ENCODE measurements around the gene CNRIP1. TPM values are rescaled to one million over a fixed set of nuclear protein-coding genes. Genes with fewer than 3 reads are reported as not detected.
"Not testable (repeated sequence)": the region's sequence is repeated elsewhere in the genome, so short reads cannot be mapped to it uniquely, and the experiment has no call there.

The CNRIP1 gene
- total RNA-seq, 1 experiment from 2014 or later: 11.4 TPM

DNA sequence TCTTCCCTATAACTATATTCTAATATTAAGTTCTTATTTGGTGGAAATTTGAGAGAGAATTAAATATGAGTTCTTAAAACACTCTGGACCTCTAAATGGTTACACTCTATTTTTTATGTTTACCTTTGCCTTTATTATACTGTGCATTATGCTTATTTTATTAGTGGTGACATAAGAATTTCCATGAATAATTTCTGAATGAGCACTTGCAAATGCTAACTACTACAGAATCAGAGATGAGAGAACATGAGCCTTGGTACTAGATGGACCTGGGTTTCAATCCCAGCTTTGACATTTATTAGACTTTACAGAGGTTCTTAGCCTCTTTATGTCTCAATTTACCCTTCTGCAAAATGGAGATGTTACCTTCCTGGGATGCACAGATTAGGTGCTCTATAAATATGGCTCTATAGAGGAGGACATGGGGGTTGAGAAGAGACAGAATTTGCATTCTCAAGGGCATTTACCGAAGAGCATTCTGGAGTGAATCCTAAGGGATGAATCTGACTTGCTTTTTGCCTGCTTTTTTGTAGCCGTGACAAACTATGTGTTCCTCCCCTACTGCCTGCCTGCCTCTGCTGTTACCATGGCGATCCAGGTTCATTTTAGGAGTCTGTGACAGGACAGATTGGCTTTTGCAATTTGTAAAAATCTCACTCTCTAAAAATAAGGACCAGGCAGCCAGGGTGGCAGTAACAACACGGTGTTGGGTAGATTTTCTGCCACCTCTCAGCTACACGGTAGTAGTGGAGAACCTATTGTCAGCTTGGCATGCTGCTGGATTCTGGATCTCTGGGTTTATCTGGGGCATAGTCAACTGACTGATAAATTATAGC is 20.7 kb upstream of the CNRIP1 start:
- DNase-seq (ENCODE audit: low spot score): no peak

DNA sequence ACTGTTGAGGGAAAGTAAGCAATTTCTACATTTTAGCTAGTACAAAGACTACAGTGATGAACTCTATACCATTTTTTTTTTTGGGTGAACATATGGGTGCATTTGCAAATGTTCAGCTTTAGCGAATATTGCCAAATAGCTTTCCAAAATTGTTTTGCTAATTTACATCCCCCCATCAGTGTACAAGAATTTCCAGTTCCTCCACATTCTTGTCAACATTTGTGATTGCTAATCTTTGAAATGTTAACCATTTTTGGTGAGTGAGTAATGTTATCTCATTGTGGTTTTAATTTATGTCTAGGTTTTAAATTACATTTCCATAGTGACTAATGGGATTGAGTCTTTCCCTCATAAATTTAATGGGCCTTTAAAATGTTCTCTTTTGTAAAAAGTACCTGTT is 16.4 kb upstream of the CNRIP1 start:
- DNase-seq (ENCODE audit: low spot score): peak; percentile 77

GRCh38 chr2:68333931-68334330 is 14.2 kb upstream of the CNRIP1 start:
- DNase-seq (ENCODE audit: low spot score): no peak

- DNase-seq (ENCODE audit: low spot score): no peak
These were observed 13.3 kb upstream of the CNRIP1 start for GRCh38 chr2:68333009-68333408.

DNA sequence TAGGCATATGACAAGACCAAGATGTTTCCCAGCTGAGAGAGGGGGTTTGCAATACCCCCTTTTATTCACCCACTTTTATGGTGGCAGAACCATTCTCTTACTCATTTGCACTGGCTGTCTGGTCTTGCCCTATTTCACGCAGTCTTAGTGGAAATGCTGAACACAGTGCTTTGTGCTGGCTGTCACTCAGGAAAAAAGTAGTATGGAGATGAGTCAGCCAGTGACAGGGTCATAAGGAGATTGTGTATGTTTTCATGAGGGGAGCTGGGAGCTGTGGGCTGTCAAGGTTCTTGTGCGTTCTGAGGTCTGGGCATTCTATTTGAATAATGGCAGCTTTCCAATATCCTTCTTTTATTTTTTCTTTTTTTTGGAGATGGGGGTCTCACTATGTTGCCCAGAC is 10.9 kb upstream of the CNRIP1 start:
- no peak for DNase-seq (ENCODE audit: low spot score)

- no peak for DNase-seq (ENCODE audit: low spot score)
These were observed 9.2 kb upstream of the CNRIP1 start for GRCh38 chr2:68328901-68329300.

DNA sequence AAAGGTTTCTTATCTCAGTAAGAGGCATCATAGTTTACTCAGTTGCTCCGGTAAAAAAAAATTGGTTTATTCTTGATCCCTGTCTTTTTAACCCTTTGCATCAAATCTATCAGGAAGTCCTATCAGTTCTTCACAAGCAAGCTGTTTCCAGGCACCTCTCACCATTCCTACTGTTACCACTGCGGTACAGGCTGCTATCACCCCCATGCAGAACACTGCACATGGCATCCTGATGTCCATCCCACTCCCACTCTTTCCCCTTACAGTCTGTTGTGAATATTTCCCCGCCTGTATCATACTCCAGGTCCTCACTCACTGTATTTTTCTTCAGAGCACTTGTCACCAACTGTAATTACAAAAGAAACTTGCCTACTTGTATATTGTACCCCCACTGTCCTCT is 5.3 kb upstream of the CNRIP1 start:
- DNase-seq (ENCODE audit: low spot score): no peak

- DNase-seq (ENCODE audit: low spot score): peak; percentile 32
These were observed 431 bp upstream of the CNRIP1 start for GRCh38 chr2:68320118-68320641.

- peak; percentile 12 for DNase-seq (ENCODE audit: low spot score)
These were observed 793 bp downstream of the CNRIP1 start for GRCh38 chr2:68318914-68319397.

- no peak for DNase-seq (ENCODE audit: low spot score)
These were observed 1.5 kb downstream of the CNRIP1 start for GRCh38 chr2:68317971-68318913.

- no peak for DNase-seq (ENCODE audit: low spot score)
These were observed 3.6 kb downstream of the CNRIP1 start for GRCh38 chr2:68316111-68316510.

DNA sequence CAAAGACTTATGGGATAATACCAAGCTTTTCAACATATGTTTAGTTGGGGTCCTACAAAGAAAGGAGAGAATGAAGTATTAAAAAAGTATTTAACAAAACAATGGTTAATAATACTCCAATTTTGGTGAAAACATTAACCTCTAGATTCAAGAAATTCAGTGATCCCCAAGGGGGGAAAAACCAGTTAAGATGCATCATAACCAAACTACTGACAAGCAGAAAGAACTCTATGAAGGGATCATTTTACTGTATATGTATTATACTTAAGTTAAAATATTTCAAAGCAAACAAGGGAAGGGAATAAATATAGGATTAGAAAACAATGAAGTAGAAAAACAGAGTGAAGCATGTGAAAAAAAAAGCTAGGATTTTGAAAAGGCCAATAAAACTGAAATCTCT is 8.7 kb downstream of the CNRIP1 start:
- no peak for DNase-seq (ENCODE audit: low spot score)

DNA sequence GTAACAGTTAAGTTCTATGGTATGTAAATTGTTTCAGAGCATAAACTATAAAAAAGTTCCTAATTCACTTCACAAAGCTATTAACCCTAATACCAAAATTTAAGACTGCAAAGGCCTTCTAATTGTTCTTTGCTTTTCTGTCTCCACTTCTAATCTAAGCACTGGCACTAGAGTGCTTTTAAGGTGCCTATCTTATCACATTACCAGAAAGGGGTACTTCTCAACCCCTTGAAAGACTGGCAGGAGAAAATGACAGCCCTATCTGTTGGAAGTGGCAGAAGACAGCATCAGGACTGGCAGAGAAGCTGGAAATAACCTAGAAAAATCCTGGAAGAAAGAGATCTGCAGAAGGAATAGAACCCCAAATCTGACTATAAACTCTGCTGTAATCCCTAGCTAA is 10.3 kb downstream of the CNRIP1 start:
- DNase-seq (ENCODE audit: low spot score): no peak

DNA sequence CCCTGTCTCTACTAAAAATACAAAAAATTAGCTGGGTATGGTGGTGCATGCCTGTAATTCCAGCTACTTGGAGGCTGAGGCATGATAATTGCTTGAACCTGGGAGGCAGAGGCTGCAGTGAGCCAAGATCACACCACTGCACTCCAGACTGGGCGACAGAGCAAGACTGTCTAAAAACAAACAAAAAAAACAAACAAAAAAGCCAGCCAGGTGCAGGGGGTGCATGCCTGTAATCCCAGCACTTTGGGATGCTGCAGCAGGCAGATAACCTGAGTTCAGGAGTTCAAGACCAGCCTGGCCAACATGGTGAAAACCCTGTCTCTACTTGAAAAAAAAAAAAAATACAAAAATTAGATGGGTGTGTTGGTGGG is 15.9 kb downstream of the CNRIP1 start:
- not testable (repeated sequence) for DNase-seq (ENCODE audit: low spot score)

GRCh38 chr2:68303033-68303901 is 16.5 kb downstream of the CNRIP1 start:
- peak; percentile 16 for DNase-seq (ENCODE audit: low spot score)

DNA sequence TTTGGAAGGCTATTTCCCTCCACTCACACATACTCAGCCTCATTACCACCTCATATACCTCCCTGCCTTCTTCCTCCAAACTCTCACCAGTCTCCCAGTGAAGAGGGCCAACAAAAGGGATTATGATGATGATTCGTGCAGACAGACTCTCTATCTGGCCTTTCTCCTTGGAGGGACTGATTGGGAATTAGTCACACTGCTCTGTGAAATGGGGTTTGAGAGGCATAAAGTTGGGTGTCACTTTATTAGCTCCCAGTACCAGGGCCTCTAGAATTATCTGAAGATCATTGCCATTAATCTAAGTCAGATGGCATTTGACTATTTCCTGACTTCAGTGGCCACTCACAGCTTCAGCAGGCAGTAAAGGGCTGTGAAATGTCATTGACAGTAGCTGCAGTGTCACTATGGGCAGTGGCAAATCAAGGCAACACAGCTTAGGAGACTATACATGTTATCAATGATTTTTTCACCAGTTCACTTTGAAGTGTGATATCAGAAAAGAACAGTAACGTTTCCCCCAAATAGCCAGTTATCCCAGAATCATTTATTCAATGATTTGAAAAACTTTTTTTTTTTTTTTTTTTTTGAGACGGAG is 17.4 kb downstream of the CNRIP1 start:
- DNase-seq (ENCODE audit: low spot score): peak; percentile 21

GRCh38 chr2:68295516-68295915 is 24.2 kb downstream of the CNRIP1 start:
- no peak for DNase-seq (ENCODE audit: low spot score)

- no peak for DNase-seq (ENCODE audit: low spot score)
These were observed 24.8 kb downstream of the CNRIP1 start for GRCh38 chr2:68294913-68295312.

DNA sequence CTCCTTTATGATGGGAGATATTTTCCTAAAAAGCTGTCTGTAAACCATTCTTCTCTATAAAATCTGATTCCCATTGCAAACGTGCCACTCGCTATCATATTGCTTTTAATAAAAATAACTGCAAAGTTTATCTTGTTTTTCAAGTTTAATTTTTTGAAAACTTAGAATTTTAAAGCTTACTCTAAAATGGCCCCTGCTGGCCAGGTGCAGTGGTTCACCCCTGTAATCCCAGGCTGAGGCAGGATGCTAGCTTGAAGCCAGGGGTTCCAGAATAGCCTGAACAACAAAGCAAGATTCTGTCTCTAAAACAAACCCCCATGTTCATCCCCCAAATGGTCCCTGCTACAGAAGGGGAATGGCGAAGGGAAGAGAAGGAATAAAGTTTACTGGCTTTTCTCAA is 25.6 kb downstream of the CNRIP1 start:
- no peak for DNase-seq (ENCODE audit: low spot score)

DNA sequence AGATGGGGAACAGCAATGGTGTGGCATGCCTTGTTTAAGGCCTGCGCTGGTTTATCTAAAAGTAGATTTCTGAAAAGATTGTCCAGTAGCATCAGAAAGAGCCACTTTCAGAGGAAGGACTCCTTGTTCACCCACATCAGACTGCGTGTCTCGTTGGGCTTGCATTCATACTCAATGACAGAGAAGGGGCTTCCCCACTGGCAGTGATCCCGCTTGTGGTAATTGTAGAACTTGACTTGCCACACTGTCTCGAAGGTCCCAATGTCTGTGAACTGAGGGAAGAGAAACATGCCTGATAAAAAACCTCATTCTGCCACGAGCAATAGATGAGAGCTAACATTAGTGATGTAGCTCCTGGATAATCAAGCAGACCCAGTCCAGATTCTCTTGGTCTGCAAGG is 26.0 kb downstream of the CNRIP1 start:
- no peak for DNase-seq (ENCODE audit: low spot score)

DNA sequence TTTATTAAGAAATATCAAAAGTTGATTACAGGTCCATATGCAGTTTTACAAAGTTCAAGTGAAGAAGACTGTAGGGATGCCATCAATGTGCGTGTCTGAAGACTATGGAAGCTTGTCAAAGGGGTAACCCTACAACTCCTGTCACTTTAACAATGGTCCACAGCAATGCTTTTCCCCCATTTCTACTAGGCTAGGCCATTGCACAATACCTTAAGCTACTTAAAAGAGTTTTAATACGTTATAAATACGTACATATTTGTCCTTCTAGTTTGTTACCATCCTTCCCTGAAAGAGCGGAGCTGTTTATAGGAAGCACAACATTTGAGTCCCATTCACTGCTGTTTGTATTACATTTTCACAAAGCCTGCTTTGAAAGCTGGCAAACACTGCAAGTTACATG is 26.7 kb downstream of the CNRIP1 start:
- no peak for DNase-seq (ENCODE audit: low spot score)
